DMS114 treated with DMSO at 0.1 percent for 48 hours (cell line): ENCODE results near the gene PPM1H.

Experiments used
- DNase-seq: peaks from one replicate; lab custom pipeline; 2025; ENCODE audit not compliant: unreplicated experiment; lab: John Stamatoyannopoulos, UW

PPM1H gene

DNA sequence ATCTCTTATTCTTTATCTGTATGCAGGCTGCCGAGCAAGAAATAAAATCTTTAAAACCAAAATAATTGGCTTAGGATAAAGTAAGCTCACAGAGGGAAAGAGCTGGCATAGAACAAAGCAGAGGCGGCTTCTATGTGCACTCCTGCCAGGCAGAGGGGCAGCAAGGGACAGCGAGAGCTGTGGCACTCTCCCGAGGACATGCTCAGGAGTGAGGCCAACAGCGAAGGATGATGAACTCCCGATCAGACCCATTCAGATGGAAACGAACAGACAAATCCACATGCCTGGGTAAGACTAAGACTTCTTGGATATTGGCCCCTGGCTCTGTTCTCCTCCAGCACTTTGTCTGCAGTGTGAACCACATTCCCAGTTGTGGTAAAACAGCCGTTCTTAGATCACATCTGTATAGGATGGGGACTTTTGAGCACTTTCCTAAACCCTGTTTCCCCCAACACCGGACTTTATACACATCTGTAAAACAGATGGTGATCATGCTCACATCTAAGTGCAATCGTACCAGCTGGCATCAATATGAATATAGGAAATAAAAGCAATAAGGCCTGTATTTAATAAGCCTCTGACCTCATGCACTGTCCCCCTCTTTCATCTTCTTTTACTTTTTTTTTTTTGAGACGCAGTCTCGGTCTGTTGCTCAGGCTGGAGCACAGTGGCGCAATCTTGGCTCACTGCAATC lies 134.1 kb downstream of the PPM1H start:
- DNase-seq = no peak

DNA sequence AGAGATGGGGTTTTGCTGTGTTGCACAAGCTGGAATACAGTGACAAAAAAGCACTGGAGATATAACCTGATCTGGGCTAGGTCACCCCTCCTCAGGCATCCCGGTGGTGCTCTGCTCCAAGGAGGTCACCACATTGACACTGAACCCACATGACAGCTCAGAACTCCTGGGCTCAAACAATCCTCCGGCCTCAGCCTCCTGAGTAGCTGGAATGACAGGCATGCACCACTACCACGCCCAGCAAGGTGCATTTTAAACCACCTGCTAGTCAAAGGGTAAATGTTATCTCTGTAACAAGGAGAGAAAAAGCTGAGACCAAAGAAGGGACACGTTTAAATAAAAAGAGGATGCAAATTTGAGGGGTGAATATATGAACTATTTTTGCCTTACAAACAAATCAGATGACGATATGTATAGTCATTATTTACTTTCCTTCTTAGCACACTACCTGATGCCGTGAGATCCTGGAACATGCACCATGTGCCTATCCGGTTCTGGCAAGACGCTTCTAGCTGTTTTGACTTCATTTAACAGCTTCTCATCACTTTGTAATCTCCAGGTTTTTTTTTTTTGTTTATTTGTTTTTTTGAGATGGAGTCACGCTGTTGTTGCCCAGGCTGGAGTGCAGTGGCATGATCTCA lies 135.1 kb downstream of the PPM1H start:
- no peak for DNase-seq

- peak; percentile 23 for DNase-seq
Measured at GRCh38 chr12:62799126-62799736, 135.7 kb downstream of the PPM1H start.

- DNase-seq = no peak
Measured at GRCh38 chr12:62794218-62794583, 140.7 kb downstream of the PPM1H start.

- peak; percentile 79 for DNase-seq
Measured at GRCh38 chr12:62793256-62794217, 141.4 kb downstream of the PPM1H start.

DNA sequence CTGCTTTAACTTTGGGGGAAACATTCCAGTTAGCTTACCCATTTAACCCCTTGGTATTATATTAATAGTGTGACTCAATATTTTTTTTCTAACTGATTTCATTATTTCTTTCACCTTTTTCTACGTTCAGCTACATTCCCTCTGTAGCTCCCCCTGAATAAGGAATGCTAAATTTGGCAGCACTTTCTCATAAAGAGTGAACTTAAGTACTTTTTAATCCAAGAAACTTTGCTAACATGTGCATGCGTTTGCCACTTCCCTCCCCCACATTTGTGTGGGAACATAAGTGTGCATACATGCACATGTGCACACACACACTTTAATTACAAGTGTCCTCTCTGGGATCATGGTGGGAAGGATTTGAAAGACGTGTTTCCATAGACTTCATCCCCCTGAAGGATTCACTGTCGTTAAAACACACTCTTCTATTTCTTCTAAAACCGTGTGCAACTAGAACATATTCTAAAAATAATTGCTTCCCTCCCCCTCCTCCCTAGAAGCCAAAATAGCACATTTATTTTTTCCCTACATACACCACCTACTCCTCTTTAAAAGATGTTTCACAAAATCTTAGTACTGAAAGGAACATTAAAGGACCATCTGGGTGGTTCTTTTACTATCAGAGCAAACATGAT lies 142.6 kb downstream of the PPM1H start:
- DNase-seq = no peak

DNA sequence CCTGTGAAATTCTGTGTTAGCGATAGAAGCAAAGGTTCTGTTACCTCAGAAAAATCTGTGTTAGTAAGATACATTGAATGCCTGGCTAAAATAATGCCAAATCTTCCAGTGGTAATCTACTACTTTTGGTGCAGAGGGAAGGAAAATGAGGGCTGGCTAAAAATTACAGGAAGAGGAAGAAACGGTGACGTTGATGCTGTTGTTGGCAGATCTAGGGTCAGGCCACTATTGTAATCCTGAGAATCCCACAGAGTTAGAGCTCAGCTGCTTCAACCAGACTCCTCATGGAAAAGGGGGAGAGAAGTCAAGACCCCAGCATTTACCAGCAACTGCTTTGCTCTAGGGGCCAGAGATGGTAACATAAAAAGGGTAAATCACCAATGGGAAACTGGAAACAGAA lies 145.1 kb downstream of the PPM1H start:
- DNase-seq = no peak

DNA sequence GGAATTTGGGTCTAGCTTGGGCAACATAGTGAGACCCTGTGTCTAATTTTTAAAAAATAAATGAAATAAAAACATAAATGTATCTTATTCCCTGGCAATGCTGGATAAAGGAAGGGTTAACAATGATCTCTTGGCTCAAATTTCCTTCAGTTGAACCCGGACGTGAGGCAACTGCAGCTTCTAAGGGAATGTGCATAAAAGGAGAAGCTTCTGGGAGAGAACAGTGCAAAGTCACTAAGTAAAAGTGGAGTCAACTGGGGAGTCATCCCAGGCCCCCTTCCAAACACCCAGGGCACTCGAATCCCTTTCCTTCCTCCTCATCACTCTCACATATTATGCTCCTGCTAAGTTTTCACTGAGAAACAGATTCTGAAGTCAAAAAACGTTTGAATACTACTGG lies 147.3 kb downstream of the PPM1H start:
- DNase-seq = no peak

- DNase-seq = no peak
Measured at GRCh38 chr12:62787023-62787422, 147.9 kb downstream of the PPM1H start.

DNA sequence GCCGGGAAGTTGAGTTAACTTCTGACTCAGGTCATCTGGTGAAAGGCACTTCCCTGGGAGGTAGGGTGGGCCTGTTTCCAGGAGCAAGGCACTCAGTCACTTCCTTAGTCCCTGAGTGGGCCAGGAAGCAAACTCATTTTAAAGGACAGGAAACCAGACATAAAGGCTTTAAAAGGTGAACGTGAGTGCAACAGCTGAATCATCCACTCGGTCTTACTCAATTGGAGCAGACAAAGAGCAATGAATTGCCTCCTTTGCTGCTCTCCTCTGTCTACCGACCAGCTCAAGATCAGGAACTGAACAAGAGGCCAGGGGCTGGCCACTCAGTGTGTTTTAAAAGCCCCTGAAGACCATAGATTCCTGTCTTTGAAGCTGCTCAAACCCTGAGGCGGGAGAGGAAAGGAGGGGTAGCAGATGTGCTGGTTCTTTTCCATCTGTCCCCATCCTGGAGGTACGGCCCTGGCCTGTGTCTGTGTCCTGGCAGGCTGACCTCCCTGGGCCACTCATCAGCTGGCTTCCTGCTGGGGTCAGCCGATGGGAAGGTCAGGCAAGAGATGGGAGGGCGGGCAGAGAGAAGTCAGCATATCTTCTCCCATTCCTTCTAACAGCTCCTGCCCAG lies 148.9 kb downstream of the PPM1H start:
- DNase-seq = no peak

GRCh38 chr12:62784576-62784975 lies 150.4 kb downstream of the PPM1H start:
- no peak for DNase-seq

DNA sequence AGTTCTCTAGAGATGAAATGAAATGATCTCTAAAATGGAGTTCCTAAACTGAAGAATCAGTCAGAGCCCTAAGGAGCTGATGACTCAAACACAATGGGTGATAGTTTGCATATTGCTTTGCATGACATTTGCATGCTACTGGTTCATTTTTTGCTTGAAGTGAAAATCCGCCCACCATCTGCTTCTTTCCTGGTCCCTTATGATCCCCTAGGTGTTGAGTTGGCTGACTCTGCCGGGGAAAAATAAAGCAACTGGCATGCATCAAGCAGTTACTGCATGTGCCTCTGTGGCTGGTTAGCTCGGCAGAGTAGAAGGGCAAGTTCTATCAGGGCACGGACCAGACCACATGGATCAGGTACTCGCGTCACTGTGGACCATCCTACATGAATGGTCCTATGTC lies 151.1 kb downstream of the PPM1H start:
- no peak for DNase-seq

- no peak for DNase-seq
Measured at GRCh38 chr12:62781136-62781880, 153.6 kb downstream of the PPM1H start.

GRCh38 chr12:62779488-62779887 lies 155.5 kb downstream of the PPM1H start:
- no peak for DNase-seq

DNA sequence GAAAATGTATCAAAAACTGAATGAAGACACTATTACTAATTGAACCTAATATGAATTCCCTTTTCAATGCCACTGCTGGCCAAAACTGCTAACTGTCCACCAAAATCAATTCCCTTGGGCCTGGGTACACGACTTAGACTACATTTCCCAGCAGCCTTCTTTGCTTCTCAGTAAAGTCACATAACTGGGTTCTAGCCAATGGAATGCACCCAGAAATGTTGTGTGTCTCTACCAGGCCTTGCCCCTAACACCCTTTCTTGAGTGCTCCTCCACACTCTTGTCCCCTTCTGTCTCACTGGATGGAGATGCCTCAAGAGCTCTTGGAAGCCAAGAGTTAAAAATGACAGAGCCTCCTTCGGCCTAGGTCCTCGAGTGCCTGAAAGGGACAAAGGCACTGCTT lies 156.8 kb downstream of the PPM1H start:
- no peak for DNase-seq

GRCh38 chr12:62776997-62777396 lies 158.0 kb downstream of the PPM1H start:
- no peak for DNase-seq

DNA sequence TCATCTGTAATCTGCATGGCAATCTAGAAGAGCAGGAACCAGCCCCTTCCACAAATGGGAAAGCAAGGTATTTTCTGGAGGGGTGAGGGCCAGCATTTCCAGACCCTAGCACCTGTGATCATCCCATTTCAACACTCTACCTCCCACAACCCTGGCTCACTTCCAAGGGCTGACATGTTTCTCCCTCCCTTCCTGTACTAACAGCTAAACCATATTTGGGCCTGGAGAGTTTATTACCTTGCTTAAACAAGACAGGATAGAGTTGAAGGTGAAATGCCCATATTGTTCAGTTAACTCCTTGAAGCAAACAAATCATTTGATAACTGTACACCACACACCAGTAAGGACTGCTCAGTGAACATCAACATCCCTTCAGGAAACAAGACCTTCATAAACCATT lies 158.4 kb downstream of the PPM1H start:
- DNase-seq = no peak

DNA sequence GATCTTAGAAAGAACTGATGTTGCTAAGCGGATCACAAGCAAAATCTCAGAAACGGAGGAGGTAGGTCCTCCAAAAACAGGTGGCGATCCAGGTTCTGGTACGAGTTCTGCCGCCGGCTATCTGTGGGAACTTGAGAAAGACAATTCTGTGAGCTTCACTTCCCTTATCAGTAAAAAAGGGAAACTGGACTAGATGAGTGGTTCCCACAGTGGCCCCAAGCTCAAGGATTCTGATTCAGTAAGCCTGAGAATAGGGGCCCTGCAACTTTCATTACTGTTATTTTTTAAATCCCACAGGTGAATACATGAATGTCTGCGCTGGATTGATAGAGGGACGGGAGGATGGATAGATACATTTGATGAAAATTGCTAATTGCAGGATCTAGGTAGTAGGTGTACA lies 160.2 kb downstream of the PPM1H start:
- no peak for DNase-seq

DNA sequence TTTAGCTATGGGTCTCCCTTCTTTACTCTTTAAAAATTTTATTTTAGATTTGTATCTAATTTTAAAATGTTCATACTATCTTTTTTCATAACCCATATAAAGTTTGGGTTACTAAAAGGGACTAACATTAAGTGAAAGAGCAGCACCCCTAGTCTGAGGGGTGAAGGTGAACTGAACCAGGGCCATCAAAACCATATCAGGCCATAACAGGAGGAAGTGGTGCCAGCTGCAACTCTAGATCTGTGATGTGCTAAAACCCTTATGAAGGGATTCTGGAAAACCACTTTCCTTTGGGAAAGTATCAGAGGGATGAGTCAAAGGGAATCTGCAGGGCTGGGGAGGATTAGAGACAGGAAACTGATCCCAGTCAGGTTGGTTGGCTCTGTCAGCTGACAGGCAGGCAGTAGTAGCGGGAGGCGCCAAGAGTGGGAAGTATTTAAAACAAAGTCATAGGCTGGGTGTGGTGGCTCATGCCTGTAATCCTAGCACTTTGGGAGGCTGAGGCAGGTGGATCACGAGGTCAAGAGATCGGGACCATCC lies 162.5 kb downstream of the PPM1H start:
- no peak for DNase-seq

DNA sequence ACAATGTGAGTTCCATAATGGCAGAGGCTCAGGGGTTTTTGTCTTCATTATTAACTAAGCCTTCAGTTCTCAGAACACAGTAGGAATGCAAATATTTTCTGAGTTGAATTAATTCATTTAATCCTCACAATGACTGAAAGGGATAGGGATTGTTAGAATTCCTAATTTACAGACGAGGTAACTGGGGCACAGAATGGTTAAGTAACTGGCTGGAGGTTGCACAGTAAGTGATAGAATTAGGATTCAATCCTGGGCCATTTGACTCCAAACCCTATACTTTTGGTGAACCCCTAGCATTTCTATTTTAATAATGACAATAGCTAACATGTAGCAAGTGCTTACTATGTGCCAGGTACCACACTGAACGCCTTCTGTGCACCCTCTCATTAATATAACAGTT lies 163.1 kb downstream of the PPM1H start:
- no peak for DNase-seq
